Measurements from ENCODE around the gene KIF6.

GRCh38 chr6:39543950-39544349, 181.3 kb downstream of the KIF6 start:
- TF ChIP-seq, protein P1, sequence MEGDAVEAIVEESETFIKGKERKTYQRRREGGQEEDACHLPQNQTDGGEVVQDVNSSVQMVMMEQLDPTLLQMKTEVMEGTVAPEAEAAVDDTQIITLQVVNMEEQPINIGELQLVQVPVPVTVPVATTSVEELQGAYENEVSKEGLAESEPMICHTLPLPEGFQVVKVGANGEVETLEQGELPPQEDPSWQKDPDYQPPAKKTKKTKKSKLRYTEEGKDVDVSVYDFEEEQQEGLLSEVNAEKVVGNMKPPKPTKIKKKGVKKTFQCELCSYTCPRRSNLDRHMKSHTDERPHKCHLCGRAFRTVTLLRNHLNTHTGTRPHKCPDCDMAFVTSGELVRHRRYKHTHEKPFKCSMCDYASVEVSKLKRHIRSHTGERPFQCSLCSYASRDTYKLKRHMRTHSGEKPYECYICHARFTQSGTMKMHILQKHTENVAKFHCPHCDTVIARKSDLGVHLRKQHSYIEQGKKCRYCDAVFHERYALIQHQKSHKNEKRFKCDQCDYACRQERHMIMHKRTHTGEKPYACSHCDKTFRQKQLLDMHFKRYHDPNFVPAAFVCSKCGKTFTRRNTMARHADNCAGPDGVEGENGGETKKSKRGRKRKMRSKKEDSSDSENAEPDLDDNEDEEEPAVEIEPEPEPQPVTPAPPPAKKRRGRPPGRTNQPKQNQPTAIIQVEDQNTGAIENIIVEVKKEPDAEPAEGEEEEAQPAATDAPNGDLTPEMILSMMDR (IDR thresholded peaks at IDR 0.05) = no peak
- no peak for TF ChIP-seq EZH2phosphoT487 (IDR thresholded peaks at IDR 0.05)

All from neural progenitor cell (in vitro differentiated cells).